COLO668 (cell line): ENCODE data around the gene PIGQ.

ENCODE experiments used
- DNase-seq: peaks from one replicate; lab custom pipeline; 2025; ENCODE audit not compliant: unreplicated experiment; lab: John Stamatoyannopoulos, UW

Gene PIGQ

DNA sequence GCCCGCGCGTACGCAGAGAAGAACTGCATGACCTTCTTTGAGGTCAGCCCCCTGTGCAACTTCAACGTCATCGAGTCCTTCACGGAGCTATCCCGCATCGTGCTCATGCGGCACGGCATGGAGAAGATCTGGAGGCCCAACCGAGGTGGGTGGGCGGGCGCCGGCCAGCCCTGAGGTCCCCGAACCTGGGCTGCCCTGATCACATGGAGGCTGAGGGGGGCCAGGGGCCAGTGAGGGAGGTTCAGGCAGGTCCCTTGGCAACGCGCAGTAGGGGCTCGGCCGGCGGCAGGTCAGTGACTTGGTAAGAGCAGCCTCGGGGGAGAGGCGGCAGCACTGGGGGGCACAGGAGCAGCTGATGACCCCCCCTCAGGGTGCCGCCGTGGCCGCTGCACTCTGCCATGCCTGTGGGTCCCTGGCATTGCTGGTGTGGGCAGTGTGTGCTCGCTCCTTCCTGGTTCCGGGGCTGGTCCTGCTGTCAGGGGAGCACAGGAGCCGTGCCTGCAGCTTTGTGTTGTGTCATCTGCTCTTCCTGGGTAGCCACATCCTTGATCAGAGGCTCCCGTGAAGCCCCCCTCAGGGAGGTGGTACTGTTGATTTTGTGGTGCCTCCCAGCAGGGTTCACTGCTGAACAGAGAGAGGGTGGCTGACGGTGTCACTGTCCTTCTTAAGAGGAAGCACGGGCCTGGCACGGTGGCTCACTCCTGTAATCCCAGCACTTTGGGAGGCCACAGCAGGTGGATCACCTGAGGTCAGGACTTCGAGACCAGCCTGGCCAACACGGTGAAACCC, 56.4 kb downstream of the PIGQ start:
- no peak for DNase-seq

GRCh38 chr16:626787-627453, 57.2 kb downstream of the PIGQ start:
- DNase-seq: peak; percentile 59

DNA sequence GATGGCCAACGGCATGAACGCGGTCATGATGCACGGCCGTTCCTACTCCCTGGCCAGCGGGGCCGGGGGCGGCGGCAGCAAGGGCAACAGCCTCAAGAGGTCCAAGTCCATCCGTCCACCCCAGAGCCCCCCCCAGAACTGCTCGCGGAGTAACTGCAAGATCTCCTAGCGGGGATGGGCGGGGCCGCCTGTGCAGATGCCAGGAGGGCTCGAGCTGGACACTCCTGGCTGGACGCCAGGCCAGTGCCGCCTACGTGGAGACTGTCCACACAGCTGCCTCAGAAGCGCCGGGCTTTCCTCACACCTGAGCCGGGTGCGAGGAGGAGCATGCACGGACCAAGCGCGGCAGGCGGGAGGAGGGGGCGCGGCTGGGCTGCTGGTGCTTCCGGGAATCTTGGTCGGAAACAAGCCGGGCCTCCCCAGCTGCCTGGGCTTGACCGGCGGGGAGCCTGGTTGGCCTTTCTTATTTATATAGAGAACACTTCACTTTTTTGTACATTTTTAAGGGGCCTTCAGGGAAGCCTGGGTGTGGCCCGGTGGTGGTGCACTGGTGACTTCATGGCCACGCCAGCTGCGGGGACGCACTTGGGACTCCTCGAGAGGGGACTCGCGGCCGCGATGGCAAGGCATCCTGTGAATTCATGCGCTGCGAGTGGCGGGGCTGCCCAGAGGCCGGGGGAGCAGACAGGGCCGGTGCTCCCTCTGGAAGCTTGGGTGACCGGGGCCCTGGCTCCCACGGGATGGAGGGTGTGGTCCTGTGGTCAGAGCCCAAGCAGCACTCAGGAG, 57.9 kb downstream of the PIGQ start:
- DNase-seq: peak; percentile 88

- DNase-seq: no peak
These were observed 58.7 kb downstream of the PIGQ start for GRCh38 chr16:628321-629061.

DNA sequence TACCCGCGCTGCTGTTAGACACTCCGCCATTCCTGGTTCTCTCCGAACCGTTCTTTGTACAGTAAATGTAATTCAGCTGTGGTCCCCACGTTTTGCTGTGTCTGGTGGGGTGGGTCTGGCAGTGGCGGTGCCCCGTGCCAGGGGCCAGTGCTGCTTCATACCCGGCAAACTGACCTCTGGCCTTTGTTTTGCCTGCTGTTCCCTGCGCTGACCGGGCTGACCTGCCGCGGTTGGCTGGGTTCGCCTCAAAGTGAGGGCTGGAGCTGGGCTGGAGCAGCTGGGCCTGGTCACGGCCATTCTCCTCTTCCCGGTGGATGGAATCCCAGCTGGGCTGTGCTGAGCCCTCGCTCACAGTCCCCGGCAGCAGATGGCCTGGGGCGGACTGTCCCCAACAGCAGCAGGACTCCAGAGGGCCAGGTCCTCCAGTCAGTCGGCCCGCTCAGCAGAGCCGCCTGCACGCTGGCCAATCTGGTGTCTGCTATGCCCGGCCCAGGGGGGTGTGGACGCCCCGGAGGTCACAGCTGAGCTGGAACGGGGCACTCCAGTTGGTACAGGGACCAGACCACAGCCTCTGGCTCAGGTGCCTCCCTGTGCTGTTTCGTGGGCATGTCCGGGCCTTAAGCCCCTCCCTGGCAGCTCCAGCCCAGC, 59.5 kb downstream of the PIGQ start:
- no peak for DNase-seq

GRCh38 chr16:629833-630248, 60.1 kb downstream of the PIGQ start:
- DNase-seq: no peak

- no peak for DNase-seq
These were observed 60.6 kb downstream of the PIGQ start for GRCh38 chr16:630249-630814.

DNA sequence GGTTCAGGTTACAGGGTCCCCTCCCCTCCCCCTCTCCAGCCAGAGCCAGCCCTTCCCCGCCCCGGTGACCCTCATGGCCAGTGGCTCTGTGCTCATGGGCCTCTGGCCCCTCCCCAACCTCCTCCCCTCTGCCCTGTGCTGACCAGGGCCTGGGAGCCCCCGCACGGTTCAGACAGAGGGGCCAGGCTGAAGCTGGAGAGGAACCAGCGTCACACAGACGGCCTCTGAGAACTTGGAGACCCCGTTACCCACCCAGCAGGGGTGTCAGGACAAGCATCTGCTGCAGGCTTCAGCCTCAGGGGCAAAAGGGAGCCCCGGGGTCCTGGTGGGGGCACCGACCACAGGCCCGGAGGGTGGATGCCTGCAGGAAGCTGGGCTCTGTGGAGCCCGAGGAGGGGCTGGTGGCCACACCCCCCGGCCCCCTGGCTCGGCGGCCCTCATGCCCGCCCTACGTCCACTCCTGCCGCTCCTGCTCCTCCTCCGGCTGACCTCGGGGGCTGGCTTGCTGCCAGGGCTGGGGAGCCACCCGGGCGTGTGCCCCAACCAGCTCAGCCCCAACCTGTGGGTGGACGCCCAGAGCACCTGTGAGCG, 61.1 kb downstream of the PIGQ start, which contains the start of gene WFIKKN1:
TSS of gene WFIKKN1 (plus strand) at position 171 of the 591 bp plus-strand sequence. CDS start at position 440, 269 bp downstream.
- DNase-seq: peak; percentile 65

DNA sequence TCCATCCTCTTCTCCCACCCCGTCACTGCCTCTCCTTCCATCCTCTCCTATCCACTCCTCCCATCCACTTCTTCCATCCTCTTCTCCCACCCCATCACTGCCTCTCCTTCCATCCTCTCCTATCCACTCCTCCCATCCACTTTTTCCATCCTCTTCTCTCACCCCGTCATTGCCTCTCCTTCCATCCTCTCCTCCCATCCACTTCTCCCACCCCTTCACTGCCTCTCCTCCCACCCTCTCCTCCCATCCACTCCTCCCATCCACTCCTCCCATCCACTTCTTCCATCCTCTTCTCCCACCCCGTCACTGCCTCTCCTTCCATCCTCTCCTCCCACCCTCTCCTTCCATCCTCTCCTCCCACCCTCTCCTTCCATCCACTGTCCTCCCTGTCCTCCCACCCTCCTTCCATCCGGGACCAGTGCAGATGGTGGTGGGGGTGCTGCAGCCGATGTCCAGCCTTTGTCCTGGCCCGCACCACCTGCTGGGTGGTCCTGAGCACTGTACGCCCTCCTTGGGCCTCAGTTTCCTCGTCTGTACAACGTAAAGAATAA, 62.1 kb downstream of the PIGQ start:
- DNase-seq: no peak

- no peak for DNase-seq
These were observed 62.9 kb downstream of the PIGQ start for GRCh38 chr16:632486-633335.

GRCh38 chr16:633336-634050, 63.7 kb downstream of the PIGQ start:
- no peak for DNase-seq
